Measurements from ENCODE around the gene CDH5. TPM values are rescaled to one million over a fixed set of nuclear protein-coding genes. Genes with fewer than 3 reads are reported as not detected.

Gene CDH5
- total and polyA plus RNA-seq, 7 donors = 15.1 to 48.4 (median 22.2) TPM

- ATAC-seq = no peak
- peaks cover 8% of the 10 kb centered on the region for H3K4me1 ChIP-seq
- no peaks in the 10 kb centered on the region for H3K9me3 ChIP-seq
- intact Hi-C loops (cut with DNase I) = no loop called here
- no peak for TF ChIP-seq CTCF (IDR thresholded peaks at IDR 0.05)
- WGBS, 3 donors = 11 to 14% (median 12%) methylated on average over 54 to 56 of the region's 56 CpGs
- no peak for DNase-seq
- no peak overlapping the region for H3K27ac ChIP-seq
- H3K4me3 ChIP-seq = peak overlapping the region; percentile 55
- H3K27me3 ChIP-seq (ENCODE audit: insufficient read depth in 3 of 3, low read length in 2 of 3) = peaks cover 0 to 67% (median 22%) of the 10 kb centered on the region in 3 donors
- no peaks in the 10 kb centered on the region for H3K36me3 ChIP-seq (ENCODE audit: insufficient read depth in 1 of 2, low read depth in 1 of 2)
These were observed 59.9 kb downstream of the CDH5 start for GRCh38 chr16:66426112-66427035.

GRCh38 chr16:66427036-66427860, 60.8 kb downstream of the CDH5 start, which contains the start of gene BEAN1:
Gene BEAN1, plus strand, starts transcription at chr16:66427295. Its CDS starts 10,382 bp downstream, at chr16:66437677.
- Histone ChIP-seq H3K27ac (no peak within 1 kb of the TSS), H3K4me3 (peak within 1 kb of the TSS; percentile 62), H3K36me3 (ENCODE audit: insufficient read depth in 1 of 2, low read depth in 1 of 2) (no peaks in the 10 kb centered on the region), H3K4me1 (peaks cover 8% of the 10 kb centered on the region), H3K9me3 (no peaks in the 10 kb centered on the region), H3K27me3 (ENCODE audit: insufficient read depth in 3 of 3, low read length in 2 of 3) (peaks cover 0 to 60% (median 19%) of the 10 kb centered on the region in 3 donors)
- TF ChIP-seq CTCF (IDR thresholded peaks at IDR 0.05) = no peak
- intact Hi-C loops (cut with DNase I) = no loop called here
- ATAC-seq (peak in 3 of 4 donors; percentile 17 to 41 (median 38)), DNase-seq (no peak)
- WGBS, 3 donors = 1 to 2% (median 1%) methylated on average over 43 to 118 of the region's 118 CpGs

- ATAC-seq = peak in 2 of 4 donors; percentile 28 to 29
- Histone ChIP-seq H3K4me3 (peak overlapping the region; percentile 62), H3K36me3 (ENCODE audit: insufficient read depth in 1 of 2, low read depth in 1 of 2) (no peaks in the 10 kb centered on the region), H3K27ac (no peak overlapping the region), H3K9me3 (no peaks in the 10 kb centered on the region), H3K4me1 (peaks cover 8% of the 10 kb centered on the region), H3K27me3 (ENCODE audit: insufficient read depth in 3 of 3, low read length in 2 of 3) (peaks cover 0 to 65% (median 19%) of the 10 kb centered on the region in 3 donors)
- 7 to 15% (median 10%) methylated on average over 31 to 40 of the region's 40 CpGs for WGBS, 3 donors
- TF ChIP-seq CTCF (IDR thresholded peaks at IDR 0.05) = no peak
- DNase-seq = no peak
- intact Hi-C loops (cut with DNase I) = no loop called here
These were observed 61.6 kb downstream of the CDH5 start for GRCh38 chr16:66427871-66428681.

GRCh38 chr16:66428682-66429251, 62.3 kb downstream of the CDH5 start:
- Histone ChIP-seq H3K4me1 (peaks cover 8% of the 10 kb centered on the region), H3K27me3 (ENCODE audit: insufficient read depth in 3 of 3, low read length in 2 of 3) (peaks cover 0 to 72% (median 19%) of the 10 kb centered on the region in 3 donors), H3K9me3 (no peaks in the 10 kb centered on the region), H3K36me3 (ENCODE audit: insufficient read depth in 1 of 2, low read depth in 1 of 2) (no peaks in the 10 kb centered on the region), H3K27ac (no peak overlapping the region), H3K4me3 (no peak overlapping the region)
- DNase-seq (no peak), ATAC-seq (no peak)
- WGBS, 3 donors = 28 to 42% (median 34%) methylated on average over 11 of the region's 11 CpGs
- TF ChIP-seq CTCF (IDR thresholded peaks at IDR 0.05) = no peak
- intact Hi-C loops (cut with DNase I) = no loop called here
